IMR-90 (cell line): ENCODE results near the gene PIK3C2B. TPM values are rescaled to one million over a fixed set of nuclear protein-coding genes. Genes with fewer than 3 reads are reported as not detected.

ENCODE experiments used
- ATAC-seq: fragments of 200-7000 bp; cut with Tn5 transposase; 2 replicates; pipeline ENCODE4 v1.9.1; 2020; ENCODE audit warnings: low read depth, mild to moderate bottlenecking, moderate library complexity
- BruUV-seq: library from RNA; stranded (reverse); fragments of 400-500 nt; replicated peaks from 2 replicates; lab custom pipeline; 2021; lab: Mats Ljungman, UMichigan
- CTCF ChIA-PET: fragments of 300-600 bp; formaldehyde crosslinking; extraction: SDS; loops from one replicate; lab custom pipeline; 2021; ENCODE audit warnings: antibody characterized with exemption; lab: Yijun Ruan, JAX
- POLR2A ChIA-PET: fragments of 300-600 bp; sonication (Branson Sonifier 250); formaldehyde crosslinking; loops from one replicate; lab custom pipeline; 2022; ENCODE audit warnings: antibody characterized with exemption; ENCODE audit not compliant: unreplicated experiment; lab: Charles Lee
- DNase-seq: peaks from one replicate; pipeline ENCODE4 v3.0.0; 2013
- H2AFZ ChIP-seq: replicated peaks from 2 replicates; pipeline ENCODE3; 2013; ENCODE audit warnings: low read length, mild to moderate bottlenecking; ENCODE audit not compliant: poor library complexity
- H2AK5ac ChIP-seq: 2 replicates; pipeline ENCODE4 v1.6.1; 2013; ENCODE audit warnings: low read depth, low read length, inconsistent platforms
- H2AK9ac ChIP-seq: replicated peaks from 2 replicates; pipeline ENCODE3; 2013; ENCODE audit warnings: mild to moderate bottlenecking, low read depth, low read length, moderate library complexity; ENCODE audit not compliant: poor library complexity
- H2BK120ac ChIP-seq: 2 replicates; pipeline ENCODE4 v1.6.1; 2013; ENCODE audit warnings: low read depth, low read length, inconsistent platforms
- H2BK15ac ChIP-seq: 3 replicates; pipeline ENCODE4 v1.6.1; 2013; ENCODE audit warnings: low read depth, low read length, inconsistent platforms
- H2BK20ac ChIP-seq: 2 replicates; pipeline ENCODE4 v1.6.1; 2013; ENCODE audit warnings: low read depth, mild to moderate bottlenecking, inconsistent platforms, low read length, moderate library complexity
- H2BK5ac ChIP-seq: 2 replicates; pipeline ENCODE4 v1.6.1; 2013; ENCODE audit warnings: mild to moderate bottlenecking, low read depth, low read length, inconsistent platforms; ENCODE audit not compliant: poor library complexity, severe bottlenecking
- H3K14ac ChIP-seq: replicated peaks from 2 replicates; pipeline ENCODE4 v1.6.1; 2013; ENCODE audit warnings: low read depth, low read length, inconsistent platforms
- H3K18ac ChIP-seq: 2 replicates; pipeline ENCODE4 v1.6.1; 2013; ENCODE audit warnings: low read depth, low read length, control low read depth
- H3K23ac ChIP-seq: 2 replicates; pipeline ENCODE4 v1.6.1; 2013; ENCODE audit warnings: low read depth, low read length, inconsistent platforms
- H3K27ac ChIP-seq: 2 replicates; pipeline ENCODE4 v1.5.1; 2013; ENCODE audit warnings: mild to moderate bottlenecking, control low read depth, low read length; ENCODE audit not compliant: insufficient read depth
- H3K27me3 ChIP-seq: 2 replicates; pipeline ENCODE4 v1.6.1; 2013; ENCODE audit warnings: low read length; ENCODE audit not compliant: control insufficient read depth, insufficient read depth
- H3K36me3 ChIP-seq: 2 replicates; pipeline ENCODE4 v1.6.1; 2013; ENCODE audit warnings: low read length, mixed read lengths; ENCODE audit not compliant: control insufficient read depth, insufficient read depth
- H3K4ac ChIP-seq: 2 replicates; pipeline ENCODE4 v1.6.1; 2013; ENCODE audit warnings: low read depth, low read length, inconsistent platforms
- H3K4me1 ChIP-seq: 2 replicates; pipeline ENCODE4 v1.6.1; 2013; ENCODE audit warnings: low read length, mixed read lengths; ENCODE audit not compliant: control insufficient read depth, insufficient read depth
- H3K4me2 ChIP-seq: 2 replicates; pipeline ENCODE4 v1.6.1; 2013; ENCODE audit warnings: low read depth, mild to moderate bottlenecking, control low read depth, low read length, moderate library complexity
- H3K4me3 ChIP-seq: 2 replicates; pipeline ENCODE4 v1.5.1; 2013; ENCODE audit warnings: low read depth, mild to moderate bottlenecking, control low read depth, low read length, moderate library complexity; ENCODE audit not compliant: insufficient read depth
- H3K56ac ChIP-seq: 2 replicates; pipeline ENCODE4 v1.6.1; 2013; ENCODE audit warnings: low read length, inconsistent platforms; ENCODE audit not compliant: insufficient read depth; ENCODE audit errors: extremely low read depth
- H3K79me1 ChIP-seq, 2 experiments: 2 replicates each; pipeline ENCODE4 v1.6.1; 2013; ENCODE audit warnings: low read length in 2 of 2, inconsistent platforms in 1 of 2, low read depth in 1 of 2
- H3K9ac ChIP-seq: 2 replicates; pipeline ENCODE4 v1.6.1; 2013; ENCODE audit warnings: low read depth, low read length, control low read depth
- H3K9me1 ChIP-seq: 2 replicates; pipeline ENCODE4 v1.6.1; 2013; ENCODE audit warnings: low read length, inconsistent platforms; ENCODE audit not compliant: insufficient read depth
- H3K9me3 ChIP-seq: 2 replicates; pipeline ENCODE4 v1.6.1; 2013; ENCODE audit warnings: low read length; ENCODE audit not compliant: control insufficient read depth, insufficient read depth
- H4K20me1 ChIP-seq: 2 replicates; pipeline ENCODE4 v1.6.1; 2013; ENCODE audit warnings: low read length, inconsistent platforms; ENCODE audit not compliant: insufficient read depth
- H4K5ac ChIP-seq: 2 replicates; pipeline ENCODE4 v1.6.1; 2013; ENCODE audit warnings: mild to moderate bottlenecking, low read depth, low read length, control low read depth
- H4K8ac ChIP-seq, 2 experiments: 2 replicates each; pipeline ENCODE4 v1.6.1; 2013; ENCODE audit warnings: low read depth in 2 of 2, low read length in 2 of 2, control low read depth in 1 of 2, inconsistent platforms in 1 of 2
- H4K91ac ChIP-seq: 2 replicates; pipeline ENCODE4 v1.6.1; 2013; ENCODE audit warnings: low read depth, low read length, inconsistent platforms; ENCODE audit not compliant: insufficient read depth
- BHLHE40 ChIP-seq: fragments of 150-350 bp; IDR thresholded peaks from 2 replicates; pipeline ENCODE4 v1.6.1; 2016; ENCODE audit warnings: mild to moderate bottlenecking, low read depth, low read length
- CEBPB ChIP-seq: IDR thresholded peaks from 2 replicates; pipeline ENCODE4 v1.6.1; 2012; ENCODE audit warnings: low read depth, low read length, improper control_type of control experiment
- CHD1 ChIP-seq: IDR thresholded peaks from 2 replicates; pipeline ENCODE4 v1.6.1; 2012; ENCODE audit warnings: low read depth, low read length, improper control_type of control experiment
- CTCF ChIP-seq: conservative IDR thresholded peaks from 2 replicates; pipeline ENCODE4 v1.5.1; 2012; ENCODE audit warnings: mild to moderate bottlenecking, low read depth, low read length, improper control_type of control experiment
- ELK1 ChIP-seq: fragments of 150-350 bp; IDR thresholded peaks from 2 replicates; pipeline ENCODE4 v1.6.1; 2016; ENCODE audit warnings: low read depth, mild to moderate bottlenecking, low read length, moderate library complexity, borderline replicate concordance
- FOS ChIP-seq: fragments of 150-350 bp; IDR thresholded peaks from 2 replicates; pipeline ENCODE4 v1.6.1; 2016; ENCODE audit warnings: low read depth, low read length
- MAFK ChIP-seq: IDR thresholded peaks from 2 replicates; pipeline ENCODE4 v1.6.1; 2012; ENCODE audit warnings: low read depth, low read length, improper control_type of control experiment
- MAZ ChIP-seq: IDR thresholded peaks from 2 replicates; pipeline ENCODE4 v1.6.1; 2012; ENCODE audit warnings: low read depth, mild to moderate bottlenecking, low read length, improper control_type of control experiment, moderate library complexity, borderline replicate concordance
- MXI1 ChIP-seq: IDR thresholded peaks from 2 replicates; pipeline ENCODE4 v1.6.1; 2012; ENCODE audit warnings: low read depth, mild to moderate bottlenecking, low read length, moderate library complexity, borderline replicate concordance
- NFE2L2 ChIP-seq: fragments of 150-350 bp; IDR thresholded peaks from 2 replicates; pipeline ENCODE4 v1.6.1; 2016; ENCODE audit warnings: low read depth, mild to moderate bottlenecking, low read length
- POLR2A ChIP-seq: IDR thresholded peaks from 2 replicates; pipeline ENCODE4 v1.6.1; 2012; ENCODE audit warnings: mild to moderate bottlenecking, low read depth, low read length
- RAD21 ChIP-seq: IDR thresholded peaks from 2 replicates; pipeline ENCODE4 v1.6.1; 2012; ENCODE audit warnings: low read length, improper control_type of control experiment
- RCOR1 ChIP-seq: IDR thresholded peaks from 2 replicates; pipeline ENCODE4 v1.6.1; 2012; ENCODE audit warnings: mild to moderate bottlenecking, low read length, improper control_type of control experiment; ENCODE audit not compliant: insufficient replicate concordance
- RFX5 ChIP-seq: IDR thresholded peaks from 2 replicates; pipeline ENCODE4 v1.8.0; 2012; ENCODE audit warnings: low read depth, mild to moderate bottlenecking, low read length, moderate library complexity
- SMC3 ChIP-seq: fragments of 150-350 bp; IDR thresholded peaks from 2 replicates; pipeline ENCODE4 v1.6.1; 2016; ENCODE audit warnings: low read depth, mild to moderate bottlenecking, antibody characterized with exemption, low read length, moderate library complexity
- USF2 ChIP-seq: fragments of 150-350 bp; IDR thresholded peaks from 2 replicates; pipeline ENCODE4 v1.6.1; 2017; ENCODE audit warnings: mild to moderate bottlenecking, antibody characterized with exemption, low read length, low read depth
- WGBS, 2 experiments: methylation state at CpG; one replicate each; pipeline versions ENCODE4 v1.1.5 to v1.1.7; 2013; ENCODE audit warnings: missing lambda C conversion rate in 2 of 2; ENCODE audit not compliant: insufficient read length in 1 of 2; ENCODE audit errors: extremely low coverage in 2 of 2; 5-methylcytosine and 5-hydroxymethylcytosine counted together
- dilution Hi-C: fragments of 300-500 bp; cut with HindIII; formaldehyde crosslinking; loops from one replicate; pipeline ENCODE4 v1.14.3; 2018; ENCODE audit warnings: low sequenced_read_pairs; ENCODE audit not compliant: unreplicated experiment
- in situ Hi-C: fragments of 300-500 bp; cut with MboI; formaldehyde crosslinking; loops from 3 replicates; pipeline ENCODE4 v1.14.3; 2019; ENCODE audit warnings: low sequenced_read_pairs, inconsistent platforms, mixed read lengths
- intact Hi-C: fragments of 100-400 bp; cut with micrococcal nuclease; formaldehyde crosslinking; loops from 2 replicates; pipeline ENCODE4 v1.10.0; 2022
- polyA plus RNA-seq, 3 experiments: library from polyadenylated mRNA; depleted of rRNA; stranded (reverse); fragments of >200 nt; gene quantifications; 2 replicates each; pipeline ENCODE4 v1.2.3, GENCODE V29; 2012; ENCODE audit warnings: low replicate concordance in 1 of 3
- total RNA-seq: library from RNA; depleted of rRNA; stranded (reverse); fragments of >200 nt; gene quantifications from 2 replicates; pipeline ENCODE4 v1.2.3, GENCODE V29; 2012

The PIK3C2B gene
- total and polyA plus RNA-seq, 2 of the 4 experiments (the other 2 are of a cell fraction), result 1.1 to 2.9 TPM

GRCh38 chr1:204476563-204476962, 18.0 kb downstream of the PIK3C2B start:
- H3K14ac ChIP-seq, result no peak overlapping the region
- no peaks in the 10 kb centered on the region for H3K79me1 ChIP-seq
- no peak overlapping the region for H2BK120ac ChIP-seq
- in situ Hi-C loops, result no loop called here
- no peaks in the 10 kb centered on the region for H3K36me3 ChIP-seq
- no peak overlapping the region for H4K5ac ChIP-seq
- no peak overlapping the region for H2AK5ac ChIP-seq
- H3K27me3 ChIP-seq, result peaks cover 8% of the 10 kb centered on the region
- H2BK15ac ChIP-seq, result no peak overlapping the region
- dilution Hi-C loops, result no loop called here
- intact Hi-C loops, result loop anchor here (2.0 kb wide), 1 partner anchor 20 kb away; no protein-coding TSS in a partner anchor
- H2AK9ac ChIP-seq, result peak overlapping the region; percentile 31
- no peak overlapping the region for H3K23ac ChIP-seq
- ATAC-seq (no peak), DNase-seq (no peak)
- CTCF ChIA-PET, result no interaction called here
- H3K9me1 ChIP-seq, result peaks cover 18% of the 10 kb centered on the region; the same call in 1 of the 2 replicates
- BruUV-seq, result no TSS peak
- H3K4ac ChIP-seq, result no peak overlapping the region
- POLR2A ChIA-PET, result no interaction called here
- no peak overlapping the region for H3K4me3 ChIP-seq
- peaks cover 6% of the 10 kb centered on the region; the same call in 1 of the 2 replicates for H3K4me1 ChIP-seq
- no peak for TF ChIP-seq RAD21
- no peak for TF ChIP-seq MAZ
- TF ChIP-seq BHLHE40, result no peak
- TF ChIP-seq CHD1, result no peak
- no peak for TF ChIP-seq RFX5
- TF ChIP-seq FOS, result no peak
- TF ChIP-seq RCOR1, result no peak
- TF ChIP-seq ELK1, result no peak
- TF ChIP-seq USF2, result no peak
- no peak for TF ChIP-seq NFE2L2
- no peak for TF ChIP-seq MAFK
- TF ChIP-seq CEBPB, result no peak
- TF ChIP-seq POLR2A, result no peak
- TF ChIP-seq CTCF, result no peak
- no peak for TF ChIP-seq SMC3
- no peak for TF ChIP-seq MXI1
- H3K27ac ChIP-seq, result no peak overlapping the region
- H3K18ac ChIP-seq, result no peak overlapping the region
- H4K91ac ChIP-seq, result no peak overlapping the region
- H4K8ac ChIP-seq, result no peak overlapping the region
- 86% methylated on average over 2 of the region's 5 CpGs; no CpG with 5 or more reads in 1 of the 2 experiments for whole genome bisulfite sequencing, 2 experiments
- H3K9me3 ChIP-seq, result no peaks in the 10 kb centered on the region
- no peak overlapping the region for H3K9ac ChIP-seq
- H4K20me1 ChIP-seq, result peaks cover 24% of the 10 kb centered on the region
- no peak overlapping the region for H2BK5ac ChIP-seq
- H3K56ac ChIP-seq, result no peak overlapping the region
- no peak overlapping the region for H2AFZ ChIP-seq
- no peak overlapping the region for H2BK20ac ChIP-seq
- H3K4me2 ChIP-seq, result no peak overlapping the region
